Mucosa of gallbladder (tissue), 1 donor: Measurements from ENCODE around the gene TNPO3. TPM values are rescaled to one million over a fixed set of nuclear protein-coding genes. Genes with fewer than 3 reads are reported as not detected.
"Not testable (repeated sequence)": the region's sequence is repeated elsewhere in the genome, so short reads cannot be mapped to it uniquely, and the experiment has no call there.

Experiments used
- DNase-seq: peaks from one replicate; pipeline ENCODE4 v3.0.0-alpha.2; 2020; ENCODE audit warnings: low spot score
- total RNA-seq: library from RNA; stranded (reverse); gene quantifications from one replicate; pipeline ENCODE4 v1.2.1, GENCODE V29; 2021
- donor health status: DM: no; HTN: no; CAD: no.

TNPO3 gene
- total RNA-seq, 1 donor from 2014 or later = 44.0 TPM

DNA sequence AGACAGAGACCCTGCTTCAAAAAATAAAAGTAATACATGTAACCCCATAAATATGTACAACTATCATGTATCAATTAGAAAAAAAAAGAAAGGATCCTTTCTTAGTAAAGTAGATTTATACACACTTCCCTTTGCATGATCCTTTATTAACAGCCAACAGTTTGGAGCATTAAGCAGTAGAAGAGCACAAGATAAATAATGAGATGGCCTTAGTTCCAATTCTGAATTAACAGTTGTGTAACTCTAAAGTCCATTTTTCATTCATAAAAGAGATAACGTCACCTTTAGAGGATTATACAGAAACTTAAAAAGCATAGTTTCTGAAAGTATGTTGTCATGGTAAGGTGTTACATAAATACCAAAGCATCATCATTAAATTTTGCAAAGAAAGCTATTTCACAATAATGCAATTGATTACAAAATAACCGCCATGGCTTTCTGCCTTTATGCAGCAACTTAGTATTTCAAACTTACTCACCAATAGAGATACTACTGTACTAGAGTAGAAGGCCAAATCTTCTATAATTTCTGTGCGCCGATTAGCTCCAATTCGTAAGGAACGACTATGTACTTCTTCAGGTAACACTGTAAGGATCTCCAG lies 40.3 kb downstream of the TNPO3 start:
- DNase-seq = no peak

DNA sequence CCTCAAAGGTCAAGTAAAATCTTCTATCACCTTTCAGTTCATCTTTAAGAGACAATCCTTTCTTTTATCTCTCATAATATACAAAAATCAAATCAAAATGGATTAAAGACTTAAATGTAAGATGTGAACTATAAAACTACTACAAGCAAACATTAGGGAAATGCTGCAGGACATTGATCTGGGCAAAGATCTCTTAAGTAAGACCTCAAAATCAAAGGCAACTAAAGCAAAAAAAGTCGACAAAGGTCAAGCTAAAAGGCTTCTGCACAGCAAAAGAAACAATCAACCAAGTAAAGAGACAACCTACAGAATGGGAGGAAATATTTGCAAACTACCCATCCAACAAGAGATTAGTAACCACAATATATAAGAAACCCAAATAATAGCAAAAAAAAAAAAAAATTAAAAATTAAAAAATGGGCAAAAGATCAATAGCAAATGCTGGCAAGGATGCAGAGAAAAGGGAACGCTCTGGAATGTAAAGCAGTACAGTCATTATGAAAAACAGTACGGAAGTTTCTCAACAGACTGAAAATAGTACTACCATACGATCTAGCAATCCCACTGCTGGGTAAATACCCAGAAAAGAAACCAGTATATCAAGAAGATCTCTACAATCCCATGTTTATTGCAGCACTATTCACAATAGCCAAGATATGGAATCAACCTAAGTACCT lies 41.7 kb downstream of the TNPO3 start:
- no peak for DNase-seq

DNA sequence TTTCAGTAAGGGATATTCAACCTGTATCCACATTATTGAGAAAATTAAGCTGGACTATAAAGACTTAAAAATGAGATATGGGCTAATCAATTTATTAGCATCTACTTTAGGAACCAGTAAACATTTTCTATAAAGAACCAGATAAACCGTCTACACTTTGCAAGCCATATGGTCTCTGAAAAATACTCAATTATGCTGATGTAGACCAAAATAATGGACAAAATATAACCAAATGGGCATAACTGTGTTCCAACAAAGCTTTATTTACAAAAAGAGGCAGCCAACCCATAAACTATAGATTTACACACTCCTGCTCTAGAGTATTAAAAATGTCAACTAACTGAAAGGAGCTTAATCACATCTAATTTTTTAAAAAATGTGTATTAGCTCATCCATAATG lies 42.3 kb downstream of the TNPO3 start:
- DNase-seq = no peak

- DNase-seq = peak; percentile 24
These were observed 44.8 kb downstream of the TNPO3 start for GRCh38 chr7:129010075-129010474.

GRCh38 chr7:129009437-129009836 lies 45.5 kb downstream of the TNPO3 start:
- no peak for DNase-seq

- DNase-seq = no peak
These were observed 46.1 kb downstream of the TNPO3 start for GRCh38 chr7:129008645-129009414.

- DNase-seq = no peak
These were observed 47.3 kb downstream of the TNPO3 start for GRCh38 chr7:129007572-129007971.

DNA sequence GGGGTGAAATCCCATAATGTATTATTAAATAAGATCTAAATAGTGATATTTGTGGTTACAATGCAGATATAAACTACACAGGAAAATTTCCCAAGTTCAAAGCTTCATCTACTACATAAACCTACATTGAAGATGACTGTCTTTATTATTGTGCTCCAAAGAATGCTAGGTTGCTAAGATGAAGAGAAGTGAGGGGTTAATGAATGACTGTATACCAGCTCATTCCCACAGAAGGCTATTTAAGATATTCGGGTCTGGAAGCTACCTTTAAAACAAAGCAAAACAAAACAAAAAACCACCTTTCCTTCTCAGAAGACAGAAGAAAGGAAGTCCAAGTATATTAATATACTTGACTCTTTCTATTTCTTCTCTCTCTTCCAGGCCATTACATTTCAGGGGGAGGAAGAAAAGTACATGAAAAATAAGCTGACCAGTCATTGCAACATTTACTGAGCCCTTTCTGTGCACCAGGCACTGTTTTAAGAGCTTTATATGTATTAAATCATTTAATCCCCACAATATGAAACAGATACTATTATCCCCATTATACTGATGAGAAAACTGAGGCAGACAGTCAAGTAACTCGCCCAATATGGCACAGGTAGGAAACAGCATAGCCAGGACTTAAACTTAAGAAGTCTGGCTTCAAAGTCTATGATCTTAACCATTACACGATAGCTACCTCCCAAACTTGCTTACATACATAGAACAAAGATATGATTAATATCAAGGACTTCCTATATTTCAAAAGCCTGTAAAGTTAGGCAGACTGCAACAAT lies 48.1 kb downstream of the TNPO3 start:
- no peak for DNase-seq

GRCh38 chr7:129005186-129005585 lies 49.7 kb downstream of the TNPO3 start:
- no peak for DNase-seq

DNA sequence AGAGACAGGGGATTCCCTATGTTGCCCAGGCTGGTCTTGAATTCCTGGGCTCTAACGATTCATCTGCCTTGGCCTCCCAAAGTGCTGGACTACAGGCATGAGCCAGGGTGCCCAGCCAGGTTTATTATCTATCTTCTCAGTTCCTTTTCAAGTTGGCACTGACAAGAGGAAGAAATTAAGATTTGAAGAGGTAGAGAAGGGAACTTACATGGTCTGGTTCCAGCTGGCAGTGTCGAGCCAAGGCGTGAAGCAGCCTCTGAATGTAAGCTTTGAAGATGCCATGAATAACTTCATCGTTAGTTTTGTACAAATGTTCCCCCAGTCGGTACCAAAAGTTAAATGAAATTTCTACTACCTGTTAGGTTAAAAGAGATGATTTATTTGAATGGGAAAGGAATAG lies 57.7 kb downstream of the TNPO3 start:
- no peak for DNase-seq

GRCh38 chr7:128994560-128994959 lies 60.4 kb downstream of the TNPO3 start:
- DNase-seq = not testable (repeated sequence)

DNA sequence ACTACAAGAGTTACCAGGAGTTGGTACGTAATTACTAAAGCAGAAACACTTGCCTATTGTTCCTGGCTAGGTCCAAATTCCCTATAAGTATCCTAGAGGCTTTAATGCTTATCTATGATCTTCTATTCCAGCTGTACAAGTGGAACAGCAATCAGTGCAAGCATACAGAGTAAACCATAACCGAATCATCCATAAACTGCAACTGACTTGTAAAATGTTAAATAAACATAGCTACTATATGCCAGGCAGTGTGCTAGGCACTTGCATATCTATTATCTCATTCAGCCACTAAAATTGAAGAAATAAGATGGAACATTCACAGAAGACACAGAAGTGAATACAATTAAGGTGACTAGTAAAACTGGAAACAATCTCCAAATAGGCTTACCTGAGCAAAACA lies 61.5 kb downstream of the TNPO3 start:
- DNase-seq = no peak

- DNase-seq = no peak
These were observed 65.0 kb downstream of the TNPO3 start for GRCh38 chr7:128989961-128990360.

- DNase-seq = no peak
These were observed 66.5 kb downstream of the TNPO3 start for GRCh38 chr7:128988372-128988771.

DNA sequence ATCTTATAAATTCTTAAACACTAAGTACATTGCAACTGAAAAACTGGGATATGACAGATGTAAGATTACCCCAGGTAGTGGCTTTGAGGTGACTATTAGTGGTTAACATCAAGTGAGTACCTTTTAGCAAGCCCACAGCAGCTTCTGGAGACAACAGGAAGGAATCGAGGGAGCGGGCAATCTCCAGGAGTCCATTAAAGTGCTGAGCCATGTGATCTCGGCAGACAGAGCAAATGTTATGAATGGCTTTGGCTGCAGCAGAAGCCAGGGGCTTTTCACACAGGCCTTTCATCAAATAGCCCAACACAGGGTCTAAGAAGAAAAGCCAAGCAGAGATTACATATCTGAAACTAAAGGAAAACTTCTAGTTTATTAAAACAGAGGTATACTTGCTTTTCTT lies 68.3 kb downstream of the TNPO3 start:
- DNase-seq = no peak

DNA sequence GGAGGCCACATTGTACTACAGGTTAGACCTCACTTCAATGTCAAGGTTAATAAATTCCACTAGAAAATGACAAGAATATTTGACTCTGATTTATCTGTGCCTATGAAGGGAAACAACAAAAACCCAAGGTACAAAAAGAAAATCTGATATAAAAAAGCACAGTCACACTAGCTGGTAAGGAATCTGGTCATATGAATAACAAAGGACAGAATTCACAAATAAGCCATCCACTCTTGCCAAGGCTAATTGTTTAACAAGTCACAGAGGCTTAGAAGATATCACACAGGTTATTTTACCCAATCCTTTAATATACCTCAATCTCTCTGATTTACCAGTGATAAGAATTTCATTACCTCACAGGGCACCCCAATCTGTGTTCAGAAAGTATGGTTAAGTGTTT lies 69.3 kb downstream of the TNPO3 start:
- no peak for DNase-seq

DNA sequence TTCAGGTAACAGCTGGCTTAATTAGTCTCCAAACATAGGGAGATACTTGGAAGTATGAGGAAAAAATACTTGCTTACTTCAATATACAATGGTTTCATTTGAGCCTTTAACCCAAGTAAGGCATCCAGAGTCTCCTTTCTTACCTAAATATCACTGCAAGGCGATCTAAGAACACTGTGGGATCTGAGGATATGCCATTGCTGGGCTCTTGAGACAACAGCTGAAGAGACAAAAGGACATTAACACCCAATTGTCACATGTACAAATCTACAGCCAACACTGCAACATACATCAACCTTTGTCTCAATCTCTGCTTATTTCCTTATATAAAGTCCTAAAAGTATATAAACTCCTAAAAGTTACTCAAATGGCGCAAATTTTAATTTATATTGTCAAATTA lies 72.8 kb downstream of the TNPO3 start:
- DNase-seq = no peak

- peak; percentile 40 for DNase-seq
These were observed 80.5 kb downstream of the TNPO3 start for GRCh38 chr7:128974241-128974934.

GRCh38 chr7:128968624-128969023 lies 86.3 kb downstream of the TNPO3 start:
- no peak for DNase-seq

DNA sequence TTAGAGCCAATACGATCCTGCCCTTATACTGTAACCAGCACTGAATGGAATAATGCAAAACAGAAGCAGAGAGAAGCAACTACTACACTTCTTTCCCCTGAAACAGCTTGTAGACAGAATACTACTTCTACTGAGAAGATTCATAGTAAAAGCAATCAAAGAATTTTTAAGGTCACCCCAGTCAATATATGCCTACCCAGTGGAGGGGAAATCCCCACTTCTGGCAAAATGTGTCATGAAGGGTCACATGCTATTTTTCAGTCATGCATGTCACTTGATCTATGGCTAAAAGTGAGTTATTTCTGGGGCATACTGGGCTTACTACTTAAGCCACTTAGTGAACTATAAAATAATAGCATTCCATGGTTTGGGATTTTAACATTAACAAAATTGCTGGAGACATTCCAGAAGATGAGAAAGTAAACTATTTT lies 91.6 kb downstream of the TNPO3 start:
- DNase-seq = no peak

DNA sequence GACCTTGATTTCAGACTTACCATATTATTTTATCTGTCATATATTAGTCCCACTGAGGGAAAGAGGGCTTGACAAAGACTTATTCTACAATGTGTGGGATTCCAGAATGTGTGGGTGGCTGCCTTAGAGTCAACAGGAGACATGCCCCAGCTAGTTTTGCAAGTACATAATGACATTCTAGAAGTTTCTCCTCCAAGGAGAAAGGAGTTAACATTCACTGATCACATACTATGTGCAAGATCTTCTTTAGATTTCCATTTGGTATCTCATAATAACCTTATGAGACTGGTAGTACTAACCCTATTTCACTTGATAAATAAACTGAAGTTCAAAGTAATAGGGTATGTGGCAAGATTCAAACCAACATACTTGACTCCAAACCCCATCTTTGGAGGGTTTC lies 92.0 kb downstream of the TNPO3 start:
- no peak for DNase-seq
